ENCODE measurements around the gene CDHR3.
"Not testable (repeated sequence)": the region's sequence is repeated elsewhere in the genome, so short reads cannot be mapped to it uniquely, and the experiment has no call there.

The CDHR3 gene

DNA sequence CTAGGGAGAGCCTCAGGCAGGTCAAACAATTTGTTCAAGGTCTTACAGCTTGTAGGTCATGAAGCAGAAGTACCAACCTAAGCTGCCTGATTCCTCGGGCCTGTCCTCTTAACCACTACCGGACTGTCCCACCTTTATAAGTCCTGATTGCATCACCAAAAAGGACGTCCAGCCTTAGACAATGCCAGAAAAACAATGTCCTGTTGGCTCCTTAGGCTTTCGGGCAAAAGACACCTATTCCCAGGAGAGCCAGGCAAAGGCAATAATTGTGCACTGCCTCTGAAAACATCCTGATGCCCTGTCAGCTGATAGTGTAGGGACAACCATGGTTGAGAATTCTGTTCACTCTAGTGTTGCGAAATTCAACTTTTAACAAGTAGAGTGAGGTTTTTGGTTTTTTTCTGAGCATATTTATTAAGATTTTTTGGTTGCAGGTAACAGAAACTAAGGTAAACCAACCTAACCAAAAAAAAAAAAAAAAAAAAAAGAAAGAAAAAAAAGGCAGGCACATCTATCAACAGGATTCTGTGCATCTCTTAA, 40.5 kb downstream of the CDHR3 start:
- DNase-seq = no peak

DNA sequence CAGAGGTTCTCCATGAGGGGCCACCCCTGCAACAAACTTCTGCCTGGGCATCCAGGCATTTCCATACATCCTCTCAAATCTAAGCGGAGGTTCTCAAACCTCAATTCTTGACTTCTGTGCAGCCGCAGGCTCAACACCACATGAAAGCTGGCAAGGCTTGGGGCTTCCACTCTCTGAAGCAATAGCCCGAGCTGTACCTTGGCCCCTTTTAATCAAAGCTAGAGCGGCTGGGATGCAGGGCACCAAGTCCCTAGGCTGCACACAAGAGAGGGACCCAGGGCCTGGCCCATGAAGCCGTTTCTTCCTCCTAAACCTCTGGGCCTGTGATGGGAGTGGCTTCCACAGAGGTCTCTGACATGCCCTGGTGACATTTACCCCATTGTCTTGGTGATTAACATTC, 43.8 kb downstream of the CDHR3 start:
- DNase-seq = no peak

DNA sequence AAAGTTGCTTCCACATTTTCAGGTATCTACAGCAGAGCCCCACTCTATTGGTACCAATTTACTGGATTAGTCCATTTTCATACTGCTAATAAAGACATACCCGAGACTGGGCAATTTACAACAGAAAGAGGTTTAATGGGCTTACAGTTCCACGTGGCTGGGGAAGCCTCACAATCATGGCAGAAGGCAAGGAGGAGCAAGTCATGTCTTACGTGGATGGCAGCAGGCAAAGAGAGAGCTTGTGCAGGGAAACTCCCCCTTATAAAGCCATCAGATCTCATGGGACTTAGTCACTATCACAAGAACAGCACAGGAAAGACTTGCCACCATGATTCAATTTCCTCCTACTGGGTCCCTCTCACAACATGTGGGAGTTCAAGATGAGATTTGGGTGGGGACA, 44.7 kb downstream of the CDHR3 start:
- not testable (repeated sequence) for DNase-seq

DNA sequence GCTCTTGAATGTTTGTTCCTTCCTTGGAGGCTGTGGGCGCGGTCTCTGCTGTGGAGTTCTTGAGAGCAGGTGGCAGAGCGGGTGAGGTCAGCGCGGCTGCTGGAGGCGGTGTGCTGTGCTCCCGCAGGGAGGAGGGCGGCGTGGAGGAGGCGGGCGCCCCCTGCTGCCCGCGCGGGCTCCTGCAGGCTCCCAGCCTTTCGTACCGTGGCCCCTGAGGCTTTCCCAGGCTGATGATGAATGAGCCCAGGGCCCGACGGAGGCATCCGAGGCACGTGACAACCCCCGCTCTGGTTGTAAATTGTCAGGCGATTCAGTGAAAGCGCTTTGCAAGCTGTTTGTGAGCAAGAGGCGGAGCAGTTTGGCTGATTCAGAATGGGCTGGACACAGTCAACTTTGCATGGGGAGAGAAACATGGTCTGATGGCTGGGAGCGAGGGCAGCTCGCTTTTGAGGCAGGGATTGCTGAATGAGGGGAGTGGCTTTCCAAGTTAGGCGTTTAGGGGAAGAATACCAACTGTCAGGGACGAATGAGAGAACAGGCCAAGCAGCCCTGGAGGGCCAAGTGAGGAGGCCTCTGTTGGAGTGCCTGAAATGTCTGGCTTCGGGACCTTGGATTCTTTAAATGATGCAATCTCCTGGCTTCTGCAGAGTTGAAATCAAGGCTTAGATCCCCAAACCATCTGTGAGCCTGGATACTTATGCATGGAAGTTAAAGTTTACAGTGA, 46.6 kb downstream of the CDHR3 start:
- peak; percentile 63 for DNase-seq

DNA sequence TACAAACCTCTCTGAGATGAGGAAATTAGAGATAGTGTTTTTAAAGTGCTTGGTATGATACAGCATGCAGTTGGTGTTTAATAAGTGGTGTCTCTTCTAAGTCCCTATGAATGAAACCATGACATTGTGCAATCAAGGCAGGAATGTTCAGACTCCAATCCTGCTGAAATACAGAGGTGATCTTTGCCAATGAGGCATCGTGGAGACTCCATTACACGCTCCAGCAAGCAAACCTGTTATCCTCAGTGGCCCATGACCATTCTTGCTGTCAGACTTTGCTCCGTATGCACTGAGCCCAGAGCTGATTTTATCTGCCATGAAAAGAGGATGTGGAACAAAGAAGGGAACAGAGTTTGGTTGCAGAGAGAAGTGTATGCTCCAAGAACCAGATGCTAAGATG, 47.3 kb downstream of the CDHR3 start:
- DNase-seq = no peak

DNA sequence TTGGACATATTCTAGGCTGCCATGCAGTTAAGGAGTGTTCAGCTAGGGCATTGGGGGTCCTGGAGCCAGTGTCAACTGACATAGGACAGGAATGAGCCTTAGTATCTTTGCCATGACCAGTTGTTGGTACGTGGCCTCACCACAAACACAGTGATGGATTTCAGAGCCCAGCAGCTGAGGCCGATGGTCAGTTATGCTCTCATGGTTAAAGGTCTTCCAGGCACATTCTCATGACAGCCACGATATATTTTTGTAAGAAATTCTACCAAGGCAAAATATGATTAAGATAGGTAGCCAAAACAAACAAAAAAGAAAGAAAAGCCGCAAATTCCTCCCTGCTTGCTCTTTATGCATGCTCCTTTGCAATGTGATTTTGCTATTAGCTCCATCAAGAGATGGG, 47.8 kb downstream of the CDHR3 start:
- DNase-seq = no peak

DNA sequence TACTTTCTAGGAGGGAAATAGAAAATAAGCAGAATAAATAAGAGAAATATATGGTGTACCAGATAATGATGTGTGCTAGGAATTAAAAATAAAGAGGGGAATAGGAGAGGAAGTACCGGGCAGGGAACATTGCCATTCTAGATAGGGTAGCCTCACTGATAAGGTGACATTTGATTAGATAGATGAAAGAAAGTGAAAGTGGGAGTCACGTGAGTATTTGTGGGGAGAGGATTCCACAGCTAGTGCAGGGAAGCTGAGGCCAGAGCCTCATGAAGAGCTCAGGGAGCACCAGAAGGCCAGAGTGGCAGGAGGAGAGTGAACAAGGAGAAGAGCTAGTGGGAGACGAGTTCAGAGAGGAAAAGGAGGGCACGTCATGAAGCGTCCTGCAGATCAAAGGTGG, 49.1 kb downstream of the CDHR3 start:
- DNase-seq = no peak

DNA sequence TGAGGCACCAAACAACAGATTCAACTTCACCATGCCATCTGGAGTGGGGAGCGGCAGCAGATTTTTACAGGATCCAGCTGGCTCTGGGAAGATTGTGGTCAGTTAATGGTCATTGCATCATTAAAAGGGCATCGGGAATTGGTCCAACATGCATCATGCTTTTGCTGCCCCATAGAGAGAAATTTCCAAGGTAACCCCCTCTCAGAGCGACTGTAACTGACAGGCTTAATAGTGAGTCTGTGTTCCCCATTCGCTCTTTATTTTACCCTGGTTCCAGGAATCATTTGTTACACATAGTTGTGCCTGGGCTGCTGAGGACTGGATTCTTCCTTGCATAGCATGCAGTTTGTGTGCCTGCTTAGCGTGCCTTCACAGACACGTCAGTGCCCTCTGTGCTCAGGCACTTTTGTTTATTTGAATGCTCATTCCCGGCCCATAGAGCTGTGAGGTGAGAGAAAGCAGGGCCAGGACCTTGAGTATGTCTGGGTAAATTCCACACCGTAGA, 49.9 kb downstream of the CDHR3 start:
- no peak for DNase-seq

DNA sequence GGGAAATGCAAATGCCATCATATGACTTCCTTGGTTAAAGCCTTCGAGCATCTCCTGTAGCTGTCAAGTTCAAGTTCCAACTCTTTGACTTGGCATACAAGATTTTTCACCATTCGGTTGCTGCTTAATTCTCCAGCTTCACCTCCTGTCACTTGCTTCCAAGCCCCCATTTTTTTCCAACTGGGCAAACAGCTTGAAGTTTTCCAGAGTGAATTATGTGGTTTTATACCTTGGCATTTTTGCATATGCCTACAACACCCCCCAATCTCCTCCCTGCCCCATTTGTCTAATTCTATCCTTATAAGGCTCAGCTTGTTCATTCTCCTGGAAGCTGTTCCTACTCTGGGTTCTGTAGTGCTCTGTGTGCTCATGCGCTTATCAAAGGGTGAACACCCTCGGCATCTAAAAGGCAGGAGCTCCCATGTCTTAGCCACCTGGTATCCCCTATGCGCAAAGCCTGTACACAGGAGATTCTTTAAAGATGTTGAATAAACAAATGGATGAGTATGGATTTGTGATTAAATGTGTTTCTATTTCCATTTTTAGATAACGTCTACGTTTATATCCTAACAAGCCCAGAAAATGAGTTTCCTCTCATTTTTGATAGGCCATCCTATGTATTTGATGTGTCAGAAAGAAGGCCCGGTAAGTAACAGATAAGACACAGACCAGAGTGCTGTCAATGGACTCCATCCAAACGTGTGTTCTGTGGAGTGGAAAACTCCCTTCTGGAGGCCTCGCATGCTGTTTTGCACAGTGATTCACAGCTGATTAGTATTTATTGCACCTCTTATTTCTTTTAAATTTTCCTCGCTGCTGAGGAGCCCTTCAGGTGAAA, 52.5 kb downstream of the CDHR3 start:
- DNase-seq = no peak

DNA sequence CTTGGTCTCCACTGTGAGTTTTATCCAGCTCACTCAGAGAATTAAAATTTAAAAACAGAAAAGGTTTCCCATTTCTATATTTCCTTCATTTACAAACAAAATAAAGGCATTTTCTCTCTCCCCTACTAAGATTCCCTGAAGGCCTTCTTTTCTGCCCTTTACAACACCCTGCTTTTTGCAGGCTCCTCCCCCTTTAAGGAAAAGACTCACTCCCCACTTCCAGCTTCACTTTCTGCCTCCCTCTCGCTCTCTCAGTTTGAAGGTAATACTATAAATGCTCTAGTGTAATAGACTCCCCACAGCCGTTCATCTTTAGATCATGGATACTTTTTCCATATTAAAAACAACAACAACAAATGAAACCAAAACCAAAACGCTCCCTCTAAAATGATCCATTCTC, 53.3 kb downstream of the CDHR3 start:
- DNase-seq = no peak

DNA sequence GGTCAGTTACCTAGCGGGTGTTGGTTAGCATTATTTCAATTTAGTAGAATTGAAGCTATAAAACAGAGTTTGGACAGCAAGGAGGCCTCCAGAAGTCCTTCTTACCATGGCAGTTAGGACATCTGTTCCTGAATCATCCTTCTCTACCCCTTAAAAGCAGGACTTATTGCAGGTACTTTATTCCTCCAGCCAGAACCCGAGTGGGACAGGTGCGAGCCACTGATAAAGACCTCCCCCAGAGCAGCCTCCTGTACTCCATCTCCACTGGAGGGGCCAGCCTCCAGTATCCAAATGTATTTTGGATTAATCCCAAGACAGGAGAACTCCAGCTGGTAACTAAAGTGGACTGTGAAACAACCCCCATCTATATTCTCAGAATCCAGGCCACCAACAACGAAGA, 54.6 kb downstream of the CDHR3 start:
- DNase-seq = no peak

DNA sequence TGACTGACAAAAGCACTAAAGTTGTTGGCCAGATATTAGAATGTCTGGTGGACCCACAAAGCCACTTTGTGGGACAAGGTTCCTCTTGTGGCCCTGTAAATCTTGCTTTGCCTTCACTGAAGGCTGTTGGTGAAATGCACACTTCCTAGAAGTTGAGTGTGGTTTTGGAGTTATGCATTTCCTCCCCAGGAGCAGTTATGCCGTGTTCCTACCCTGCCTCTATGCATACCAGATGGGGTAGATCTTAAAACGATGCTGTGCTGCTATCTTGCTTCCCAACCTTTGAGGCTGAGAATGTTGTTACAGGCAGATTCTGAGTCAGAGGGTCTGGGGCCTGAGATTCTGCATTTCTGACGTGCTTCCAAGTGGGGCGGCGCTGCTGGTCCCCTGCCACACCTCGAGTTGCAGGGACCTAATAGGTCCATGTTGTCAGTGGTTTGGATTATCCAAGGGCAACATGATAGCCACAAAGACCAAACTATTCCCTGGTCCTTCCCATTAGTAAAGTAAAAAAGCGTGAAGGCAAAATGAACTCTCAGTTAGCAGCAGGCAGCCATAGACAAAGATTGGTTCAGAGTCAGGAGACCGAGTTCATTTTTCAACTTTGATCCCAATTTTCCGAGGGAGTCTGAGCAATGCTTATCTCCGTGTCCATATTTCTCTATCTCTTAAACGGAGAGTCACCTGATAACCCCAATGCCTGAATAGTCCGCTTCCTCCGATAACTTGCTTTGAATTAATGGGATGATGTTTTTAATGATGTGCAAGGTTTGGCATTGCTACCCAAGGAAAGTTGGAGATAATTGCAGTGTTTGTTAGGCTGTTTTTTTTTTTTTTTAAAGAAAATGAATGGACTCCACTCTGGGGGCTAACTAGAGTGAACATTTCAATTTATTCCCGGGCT, 55.8 kb downstream of the CDHR3 start:
- no peak for DNase-seq

DNA sequence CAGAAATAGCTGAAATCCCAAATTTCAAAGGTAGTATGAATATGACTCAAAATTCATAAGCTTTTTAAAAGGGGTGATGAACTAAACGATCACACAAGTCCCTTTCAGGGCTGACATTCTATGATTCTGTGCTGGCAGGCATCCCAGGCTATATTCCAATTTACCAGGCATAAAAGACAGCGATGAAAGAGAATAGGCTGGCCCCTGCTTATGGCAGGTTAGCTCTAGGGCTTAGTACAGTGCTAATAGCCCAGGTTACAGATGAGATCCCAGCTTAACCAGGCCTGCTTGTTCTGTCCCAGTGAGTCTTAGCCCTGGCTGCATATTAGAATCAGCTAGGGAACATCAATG, 56.4 kb downstream of the CDHR3 start:
- peak; percentile 65 for DNase-seq

DNA sequence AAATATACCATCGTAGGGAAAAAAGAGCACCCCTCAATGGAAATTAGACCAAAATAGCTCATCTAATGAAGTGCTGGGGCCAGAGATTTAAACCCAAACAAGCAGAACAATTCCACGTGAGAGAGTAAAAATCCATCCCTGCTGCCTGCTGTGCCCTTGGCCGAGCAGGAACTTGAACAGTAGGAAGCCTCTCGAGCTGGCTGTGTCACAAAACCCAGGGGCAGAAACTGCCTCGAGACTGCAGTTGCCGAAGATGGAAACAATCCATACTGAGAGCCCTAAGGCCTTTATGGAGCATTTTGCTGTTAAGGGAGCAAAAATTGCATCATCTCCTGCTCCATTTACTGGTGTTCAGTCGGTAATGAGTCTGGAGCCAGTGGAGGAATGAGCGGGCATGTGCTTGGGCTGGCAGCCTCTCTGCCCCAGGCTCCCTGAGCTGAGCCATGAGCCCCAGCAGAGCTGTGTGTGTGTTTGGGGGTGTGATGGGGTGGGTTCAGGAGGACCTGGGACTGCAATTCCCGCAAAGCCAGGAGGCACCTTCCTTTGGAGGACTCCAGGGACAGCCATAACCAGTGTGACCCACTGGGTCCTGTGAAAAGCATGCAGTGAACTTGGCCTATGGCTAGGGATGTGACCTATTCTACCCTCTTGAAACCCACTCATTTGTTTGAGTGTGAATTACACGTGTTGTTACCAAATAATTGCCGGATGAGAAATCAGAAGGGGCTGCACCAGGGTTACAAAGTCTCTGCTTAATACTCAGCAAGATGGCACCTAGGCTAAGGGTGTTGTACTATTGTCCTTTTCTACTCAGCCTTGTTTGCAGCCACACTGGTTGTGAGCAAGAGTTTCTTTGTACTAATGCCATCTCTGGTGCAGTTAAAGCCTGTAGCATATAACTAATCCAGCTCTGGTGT, 58.3 kb downstream of the CDHR3 start:
- no peak for DNase-seq

DNA sequence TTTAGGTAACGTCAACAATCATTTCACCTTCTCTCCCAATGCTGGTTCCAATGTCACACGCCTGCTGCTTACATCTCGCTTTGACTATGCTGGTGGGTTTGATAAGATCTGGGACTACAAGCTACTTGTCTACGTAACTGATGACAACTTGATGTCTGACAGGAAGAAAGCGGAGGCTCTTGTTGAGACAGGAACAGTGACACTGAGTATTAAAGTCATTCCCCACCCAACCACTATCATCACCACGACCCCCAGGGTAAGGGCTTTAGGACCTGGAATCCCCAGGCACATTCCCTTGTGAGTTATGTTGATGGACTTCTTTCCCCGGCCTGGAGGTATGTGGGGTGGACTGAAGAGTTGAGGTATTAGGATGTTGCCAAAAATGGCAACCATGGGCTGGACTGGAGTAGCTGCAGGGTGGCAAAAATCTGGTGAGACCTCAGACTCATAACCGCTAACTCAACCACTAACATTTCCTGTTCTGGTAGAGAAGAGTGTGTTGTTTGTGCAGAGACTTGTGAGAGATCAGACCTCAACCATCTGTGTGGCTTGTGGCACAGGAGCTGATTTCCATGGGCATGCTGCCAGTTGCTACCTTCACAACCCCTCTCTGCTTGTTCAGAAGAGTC, 59.2 kb downstream of the CDHR3 start:
- no peak for DNase-seq

DNA sequence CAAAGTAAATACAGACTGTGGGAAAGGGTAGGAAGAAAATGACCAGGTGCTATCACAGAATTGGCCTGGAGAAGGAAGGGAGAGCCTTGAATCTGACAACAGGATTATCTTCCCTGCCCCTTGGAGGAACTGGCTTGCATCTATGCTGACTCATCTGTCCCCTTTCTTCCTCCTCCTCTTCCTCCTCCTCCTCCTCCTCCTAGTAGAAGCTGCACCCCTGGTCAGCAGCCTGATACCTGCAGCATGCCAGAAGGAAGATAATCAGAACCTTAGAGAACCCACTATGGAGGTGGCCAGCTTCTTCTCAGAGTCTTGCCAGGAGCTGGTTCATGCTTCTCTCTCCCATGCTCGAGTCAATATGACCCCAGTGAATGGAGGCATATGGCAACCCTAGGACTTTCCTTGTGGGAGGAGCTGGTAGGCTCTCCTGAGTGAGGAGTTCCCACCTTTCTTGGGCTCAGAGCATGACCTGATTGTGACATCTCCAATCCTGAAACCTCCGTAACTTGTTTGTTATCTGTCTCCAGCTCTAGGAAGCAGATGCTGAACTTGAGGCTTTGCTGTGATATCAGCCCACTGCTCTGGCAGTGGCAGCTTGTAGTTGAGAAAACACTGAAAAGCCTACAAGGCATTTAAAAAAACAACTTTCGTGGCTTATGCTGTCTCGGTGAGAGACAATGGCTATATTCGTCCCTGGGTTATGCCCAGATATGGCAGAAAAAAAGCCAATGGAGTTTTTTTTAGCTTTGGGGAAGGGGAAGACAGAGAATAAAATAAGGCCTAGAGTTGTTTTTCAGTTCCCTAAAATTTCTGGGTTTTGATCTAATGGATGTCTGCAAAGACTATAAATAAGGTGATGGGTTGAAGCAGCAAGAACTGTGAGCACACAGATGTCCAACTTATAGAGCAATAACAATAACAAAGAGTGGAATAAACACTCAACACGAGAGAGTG, 60.6 kb downstream of the CDHR3 start:
- DNase-seq = no peak

DNA sequence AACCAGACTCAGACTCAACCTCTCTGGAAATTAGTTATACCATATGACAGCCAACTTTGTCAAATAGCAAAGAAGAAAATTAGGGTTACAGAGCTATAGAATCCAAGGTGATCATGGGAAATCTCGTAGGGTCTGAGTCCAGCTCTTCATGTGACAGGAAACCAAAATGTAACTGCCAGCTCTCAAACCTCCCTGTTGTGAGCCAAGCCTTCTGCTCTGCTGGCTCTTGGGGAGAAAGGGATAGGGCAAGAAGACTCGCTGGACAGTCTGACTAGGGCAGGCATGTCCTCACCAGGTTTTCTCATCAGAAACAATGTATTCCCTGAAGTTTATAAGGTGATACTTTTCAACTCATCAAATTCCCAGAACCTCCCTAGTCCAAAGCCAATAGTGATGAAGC, 63.0 kb downstream of the CDHR3 start:
- no peak for DNase-seq

DNA sequence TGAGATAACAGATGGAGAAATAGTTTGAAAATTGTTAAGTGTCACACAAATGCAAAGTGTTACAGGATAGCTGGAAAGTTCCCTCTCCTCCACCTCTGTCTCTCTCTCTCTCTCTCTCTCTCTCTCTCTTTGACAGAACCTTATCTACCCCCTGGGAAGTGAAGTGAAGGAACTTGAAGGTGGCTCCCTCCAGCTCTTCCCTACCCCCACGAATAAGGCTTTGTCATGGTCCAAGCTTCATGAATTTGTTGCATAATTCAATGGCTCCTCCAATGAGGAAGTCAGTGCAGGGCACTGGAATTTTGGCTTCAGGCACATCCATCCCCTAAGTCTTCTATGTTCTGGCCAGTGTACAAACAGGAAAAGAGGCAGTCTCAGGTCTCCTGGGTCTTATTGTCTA, 66.4 kb downstream of the CDHR3 start:
- DNase-seq = no peak

DNA sequence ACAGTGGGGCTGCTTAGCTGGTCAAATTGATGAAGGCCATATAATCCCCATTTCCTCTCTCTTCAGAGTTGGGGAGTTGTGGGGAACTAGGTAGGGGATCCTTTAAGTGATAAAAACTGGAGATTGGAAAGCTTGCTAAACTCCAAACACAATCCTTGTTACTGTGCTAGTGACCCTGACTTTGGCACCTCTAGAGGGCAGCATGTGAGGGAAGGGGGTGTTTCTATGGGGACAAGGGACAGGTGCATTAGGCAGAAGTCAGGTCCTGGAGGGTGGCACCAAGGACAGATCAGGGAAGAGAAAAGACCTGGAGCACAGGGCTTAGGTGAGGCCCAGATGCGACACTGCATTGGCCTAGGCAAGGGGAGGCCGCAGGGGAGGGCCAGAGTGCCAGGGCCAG, 66.9 kb downstream of the CDHR3 start:
- no peak for DNase-seq
